ENCODE results near the gene EIF4H. TPM values are rescaled to one million over a fixed set of nuclear protein-coding genes. Genes with fewer than 3 reads are reported as not detected.
A peak's percentile ranks its signal among the peaks of the same experiment; 100 is the strongest.

EIF4H gene
- total RNA-seq (2012; rRNA removed): 262 and 269 TPM in 2 replicates

DNA sequence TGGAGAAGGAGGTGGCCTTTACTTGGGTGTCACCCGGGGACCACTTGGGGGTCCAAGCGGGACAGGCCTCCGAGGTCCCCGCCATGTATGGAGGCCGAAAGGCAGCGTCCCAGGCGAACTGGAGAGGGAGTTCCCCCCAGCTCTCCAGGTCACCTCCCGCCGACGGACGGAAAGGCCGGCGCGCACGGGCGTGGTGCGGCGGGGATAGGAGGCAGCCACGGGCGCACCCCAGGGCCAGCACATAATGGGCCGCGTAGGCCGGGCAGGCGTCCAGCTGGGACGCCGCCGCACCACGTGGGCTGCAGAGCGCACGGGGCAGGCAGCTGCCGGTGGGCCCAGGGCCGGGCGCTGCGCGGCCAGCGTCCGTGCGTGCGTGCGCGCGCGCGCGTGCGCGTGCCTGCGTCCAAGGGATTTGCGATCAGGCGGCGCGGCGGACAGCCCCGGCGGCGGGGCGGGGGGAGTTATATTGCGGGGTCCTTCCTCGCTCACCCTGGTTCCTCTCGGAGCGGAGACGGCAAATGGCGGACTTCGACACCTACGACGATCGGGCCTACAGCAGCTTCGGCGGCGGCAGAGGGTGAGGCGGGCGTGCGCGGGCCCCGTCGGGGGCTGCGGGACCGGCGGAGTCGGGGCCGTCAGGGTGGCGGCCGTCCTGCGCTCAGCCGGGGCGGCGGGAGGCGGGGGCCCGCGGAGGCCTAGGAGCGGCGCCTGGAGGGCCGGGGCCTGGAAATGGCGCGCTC lies at the start of gene EIF4H:
EIF4H (plus strand) TSS at position 491 of the 740 bp plus-strand sequence; CDS start at position 519, 28 bp downstream.
- peak within 1 kb of the TSS; percentile 95 for H3K4me3 ChIP-seq (ENCODE audit: low read length)
- no peaks in the 10 kb centered on the region for H3K27me3 ChIP-seq (ENCODE audit: control insufficient read depth, insufficient read depth, low read length)
- H3K4me2 ChIP-seq (ENCODE audit: low read length): peak within 1 kb of the TSS; percentile 99
- H3K9me3 ChIP-seq (replicated peaks; ENCODE audit: low read length): no peaks in the 10 kb centered on the region
- peak within 1 kb of the TSS; percentile 97 for H3K9ac ChIP-seq (ENCODE audit: low read depth, low read length)
- H3K4me1 ChIP-seq (ENCODE audit: control insufficient read depth, insufficient read depth, low read length): peaks cover 38% of the 10 kb centered on the region
- peaks cover 23% of the 10 kb centered on the region for H3K36me3 ChIP-seq (ENCODE audit: insufficient read depth, low read length)

DNA sequence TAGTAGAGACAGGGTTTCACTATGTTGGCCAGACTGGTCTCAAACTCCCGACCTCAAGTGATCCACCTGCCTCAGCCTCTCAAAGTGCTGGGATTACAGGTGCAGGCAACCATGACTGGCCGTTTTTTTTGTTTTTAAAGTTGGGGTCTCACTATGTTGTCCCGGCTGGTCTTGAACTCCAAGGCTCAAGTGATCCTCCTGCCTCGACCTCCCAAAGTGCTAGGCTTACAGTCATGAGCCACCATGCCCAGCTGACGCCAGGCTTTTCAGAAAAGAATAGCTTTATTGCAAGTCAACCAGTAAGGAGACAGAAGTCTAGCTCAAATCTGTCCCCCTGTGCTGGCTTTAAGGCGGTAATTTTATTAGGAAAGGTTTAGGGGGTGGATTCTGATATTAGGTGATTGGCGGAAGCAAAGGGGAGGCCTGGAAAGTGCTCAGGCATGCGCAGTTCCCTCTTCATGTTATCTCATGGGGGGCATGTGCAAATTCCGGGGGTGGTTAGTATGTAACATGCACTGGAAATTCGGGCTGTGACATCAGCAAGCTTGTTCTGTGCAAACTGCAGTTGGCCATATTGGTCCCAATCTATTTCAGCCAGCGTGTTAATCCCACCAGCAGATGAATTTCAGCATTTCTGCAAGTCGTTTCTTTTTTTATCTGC lies 47.8 kb upstream of the EIF4H start:
- no peak overlapping the region for H3K4me2 ChIP-seq (ENCODE audit: low read length)
- H3K36me3 ChIP-seq (ENCODE audit: insufficient read depth, low read length): peaks cover 4% of the 10 kb centered on the region
- H3K4me3 ChIP-seq (ENCODE audit: low read length): no peak overlapping the region
- no peaks in the 10 kb centered on the region for H3K4me1 ChIP-seq (ENCODE audit: control insufficient read depth, insufficient read depth, low read length)
- H3K9ac ChIP-seq (ENCODE audit: low read depth, low read length): no peak overlapping the region
- no peaks in the 10 kb centered on the region for H3K9me3 ChIP-seq (replicated peaks; ENCODE audit: low read length)
- no peaks in the 10 kb centered on the region for H3K27me3 ChIP-seq (ENCODE audit: control insufficient read depth, insufficient read depth, low read length)

DNA sequence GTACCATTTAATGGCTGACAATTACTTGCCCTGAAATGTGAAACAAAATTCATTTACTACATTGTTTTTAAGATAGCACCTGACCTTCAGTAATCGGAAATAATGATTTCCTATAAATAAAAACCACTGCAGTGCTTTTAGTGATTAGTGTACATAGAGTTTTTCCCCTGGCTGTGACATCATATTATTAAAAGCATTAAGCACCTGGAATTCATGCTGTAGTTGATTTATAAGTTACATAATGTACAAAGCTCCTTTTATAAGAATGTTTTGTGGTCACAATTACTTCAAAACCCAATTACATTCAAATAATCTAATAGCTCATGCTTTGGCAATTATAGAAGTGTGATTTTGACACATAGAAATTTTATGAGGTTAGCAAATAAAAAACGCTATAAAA lies 44.3 kb upstream of the EIF4H start:
- Histone ChIP-seq H3K36me3 (ENCODE audit: insufficient read depth, low read length) (no peaks in the 10 kb centered on the region), H3K9ac (ENCODE audit: low read depth, low read length) (no peak overlapping the region), H3K4me1 (ENCODE audit: control insufficient read depth, insufficient read depth, low read length) (peaks cover 4% of the 10 kb centered on the region), H3K4me3 (ENCODE audit: low read length) (no peak overlapping the region), H3K27me3 (ENCODE audit: control insufficient read depth, insufficient read depth, low read length) (no peaks in the 10 kb centered on the region), H3K4me2 (ENCODE audit: low read length) (no peak overlapping the region), H3K9me3 (replicated peaks; ENCODE audit: low read length) (no peaks in the 10 kb centered on the region)

DNA sequence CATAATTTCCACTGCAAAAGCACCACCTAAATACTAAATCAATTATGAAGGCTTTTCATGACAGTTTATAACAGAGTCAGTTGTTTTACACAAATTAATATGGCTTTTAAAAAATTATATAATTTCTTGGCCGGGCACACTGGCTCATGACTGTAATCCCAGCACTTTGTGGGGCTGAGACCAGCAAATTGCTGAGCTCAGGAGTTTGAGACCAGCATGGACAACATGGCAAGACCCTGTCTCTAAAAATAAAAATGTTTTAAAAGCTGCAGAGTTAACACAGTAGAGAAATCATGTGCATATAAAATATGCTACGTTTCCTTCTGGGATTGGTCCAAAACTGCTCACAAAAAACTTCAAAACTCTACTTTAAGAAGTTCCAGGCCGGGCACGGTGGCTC lies 43.6 kb upstream of the EIF4H start:
- no peaks in the 10 kb centered on the region for H3K9me3 ChIP-seq (replicated peaks; ENCODE audit: low read length)
- H3K36me3 ChIP-seq (ENCODE audit: insufficient read depth, low read length): no peaks in the 10 kb centered on the region
- H3K4me2 ChIP-seq (ENCODE audit: low read length): no peak overlapping the region
- H3K4me3 ChIP-seq (ENCODE audit: low read length): no peak overlapping the region
- no peak overlapping the region for H3K9ac ChIP-seq (ENCODE audit: low read depth, low read length)
- H3K27me3 ChIP-seq (ENCODE audit: control insufficient read depth, insufficient read depth, low read length): no peaks in the 10 kb centered on the region
- H3K4me1 ChIP-seq (ENCODE audit: control insufficient read depth, insufficient read depth, low read length): peaks cover 4% of the 10 kb centered on the region

DNA sequence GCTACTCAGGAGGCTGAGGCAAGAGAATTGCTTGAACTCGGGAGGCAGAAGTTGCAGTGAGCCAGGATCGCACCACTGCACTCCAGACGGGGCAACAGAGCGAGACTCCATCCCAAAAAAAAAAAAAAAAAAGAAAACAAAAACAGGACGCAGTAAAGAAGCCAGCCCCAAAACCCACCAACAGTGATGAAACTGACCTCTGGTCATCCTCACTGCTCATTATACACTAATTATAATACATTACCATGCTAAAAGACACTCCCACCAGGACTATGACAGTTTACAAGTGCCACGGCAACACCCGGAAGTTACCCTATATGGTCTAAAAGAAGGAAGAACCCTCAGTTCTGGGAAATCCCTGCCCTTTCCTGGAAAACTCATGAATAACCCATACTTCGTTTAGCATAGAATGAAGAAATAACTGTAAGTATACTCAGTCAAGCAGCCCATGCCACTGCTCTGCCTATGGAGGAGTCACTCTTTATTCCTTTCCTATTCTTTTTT lies 40.0 kb upstream of the EIF4H start:
- Histone ChIP-seq H3K27me3 (ENCODE audit: control insufficient read depth, insufficient read depth, low read length) (no peaks in the 10 kb centered on the region), H3K9ac (ENCODE audit: low read depth, low read length) (no peak overlapping the region), H3K4me2 (ENCODE audit: low read length) (no peak overlapping the region), H3K36me3 (ENCODE audit: insufficient read depth, low read length) (no peaks in the 10 kb centered on the region), H3K4me1 (ENCODE audit: control insufficient read depth, insufficient read depth, low read length) (peaks cover 4% of the 10 kb centered on the region), H3K4me3 (ENCODE audit: low read length) (no peak overlapping the region), H3K9me3 (replicated peaks; ENCODE audit: low read length) (no peaks in the 10 kb centered on the region)

DNA sequence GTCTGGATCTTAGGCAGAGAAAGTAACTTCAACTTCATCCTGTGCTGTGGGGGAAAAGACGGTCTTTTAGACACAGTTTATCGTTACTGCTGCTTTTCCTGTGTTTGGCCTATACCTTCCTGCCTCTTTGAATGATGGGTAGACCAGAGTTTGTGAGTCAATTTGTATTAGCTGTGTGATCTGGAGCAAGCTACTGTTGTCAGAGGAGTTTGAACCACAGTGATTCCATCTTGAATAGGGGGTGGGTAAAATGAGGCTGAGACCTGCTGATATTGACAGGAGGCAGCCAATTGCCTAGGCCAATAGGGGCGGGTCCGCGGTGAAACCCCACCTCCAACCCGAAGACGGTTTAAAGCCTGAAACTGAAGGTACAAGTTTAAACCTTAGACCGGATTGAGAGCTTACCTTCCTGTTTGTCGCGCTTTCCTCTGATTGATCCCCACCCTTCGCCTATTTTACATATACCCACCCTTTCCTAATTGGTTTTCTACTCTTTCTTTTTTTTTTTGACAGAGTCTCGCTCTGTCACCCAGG lies 35.8 kb upstream of the EIF4H start:
- Histone ChIP-seq H3K27me3 (ENCODE audit: control insufficient read depth, insufficient read depth, low read length) (no peaks in the 10 kb centered on the region), H3K4me1 (ENCODE audit: control insufficient read depth, insufficient read depth, low read length) (peaks cover 11% of the 10 kb centered on the region), H3K4me2 (ENCODE audit: low read length) (no peak overlapping the region), H3K9ac (ENCODE audit: low read depth, low read length) (no peak overlapping the region), H3K4me3 (ENCODE audit: low read length) (no peak overlapping the region), H3K9me3 (replicated peaks; ENCODE audit: low read length) (no peaks in the 10 kb centered on the region), H3K36me3 (ENCODE audit: insufficient read depth, low read length) (no peaks in the 10 kb centered on the region)

DNA sequence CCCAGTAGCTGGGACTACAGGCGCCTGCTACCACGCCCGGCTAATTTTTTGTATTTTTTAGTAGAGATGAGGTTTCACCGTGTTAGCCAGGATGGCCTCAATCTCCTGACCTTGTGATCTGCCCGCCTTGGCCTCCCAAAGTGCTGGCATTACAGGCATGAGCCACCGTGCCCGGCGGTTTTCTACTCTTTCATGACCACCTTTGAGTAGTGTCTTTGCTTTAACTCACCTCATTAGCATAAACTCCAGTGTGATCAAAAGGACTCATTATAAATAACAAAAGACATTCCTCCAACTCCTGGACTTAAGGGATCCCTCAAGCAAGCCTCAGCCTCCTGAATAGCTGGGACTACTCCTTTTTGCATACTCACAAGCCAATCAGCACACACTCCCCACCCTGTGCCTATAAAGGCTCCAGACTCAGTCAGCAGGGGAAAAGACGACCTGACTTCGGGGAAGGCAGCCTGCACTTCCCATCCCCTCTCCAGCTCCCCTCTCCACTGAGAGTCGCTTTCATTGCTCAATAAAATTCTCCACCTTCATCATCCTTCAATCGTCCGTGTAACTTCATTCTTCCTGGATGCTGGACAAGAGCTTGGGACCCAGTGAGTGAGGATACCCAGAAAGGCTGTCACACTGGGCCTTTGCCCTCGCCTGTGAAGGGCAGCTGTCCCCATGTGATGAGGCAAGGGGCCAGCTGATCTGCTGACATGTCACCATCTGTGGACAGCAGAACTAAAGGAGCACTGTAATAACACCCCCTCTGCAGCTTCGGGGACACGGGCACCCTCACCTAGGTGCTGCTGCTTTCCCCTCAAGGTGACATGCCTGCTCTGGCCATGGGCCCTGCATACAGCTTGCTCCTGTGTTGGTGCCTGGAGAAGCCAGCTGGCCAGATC lies 35.0 kb upstream of the EIF4H start:
- H3K4me1 ChIP-seq (ENCODE audit: control insufficient read depth, insufficient read depth, low read length): peaks cover 7% of the 10 kb centered on the region
- H3K4me3 ChIP-seq (ENCODE audit: low read length): no peak overlapping the region
- no peak overlapping the region for H3K9ac ChIP-seq (ENCODE audit: low read depth, low read length)
- no peak overlapping the region for H3K4me2 ChIP-seq (ENCODE audit: low read length)
- no peaks in the 10 kb centered on the region for H3K36me3 ChIP-seq (ENCODE audit: insufficient read depth, low read length)
- no peaks in the 10 kb centered on the region for H3K9me3 ChIP-seq (replicated peaks; ENCODE audit: low read length)
- H3K27me3 ChIP-seq (ENCODE audit: control insufficient read depth, insufficient read depth, low read length): no peaks in the 10 kb centered on the region

DNA sequence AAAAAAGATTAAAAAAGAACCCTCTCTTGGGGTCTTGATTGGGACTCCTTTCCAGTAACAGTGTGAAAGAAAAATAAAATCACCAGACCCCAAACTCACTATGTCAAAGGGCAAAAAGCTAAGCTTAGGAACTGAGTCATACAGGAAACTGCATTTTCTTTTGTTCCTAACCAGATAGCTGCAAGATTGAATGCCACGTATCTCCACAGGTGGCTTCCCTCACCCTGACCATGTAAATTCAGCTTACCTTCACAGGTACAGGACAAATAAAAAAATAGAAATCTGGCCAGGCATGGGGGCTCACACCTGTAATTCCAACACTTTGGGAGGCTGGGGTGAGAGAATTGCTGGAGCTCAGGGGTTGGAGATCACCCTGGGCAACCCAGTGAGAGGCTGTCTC lies 32.5 kb upstream of the EIF4H start:
- Histone ChIP-seq H3K4me3 (ENCODE audit: low read length) (no peak overlapping the region), H3K9me3 (replicated peaks; ENCODE audit: low read length) (no peaks in the 10 kb centered on the region), H3K27me3 (ENCODE audit: control insufficient read depth, insufficient read depth, low read length) (no peaks in the 10 kb centered on the region), H3K36me3 (ENCODE audit: insufficient read depth, low read length) (no peaks in the 10 kb centered on the region), H3K9ac (ENCODE audit: low read depth, low read length) (no peak overlapping the region), H3K4me2 (ENCODE audit: low read length) (no peak overlapping the region), H3K4me1 (ENCODE audit: control insufficient read depth, insufficient read depth, low read length) (peaks cover 7% of the 10 kb centered on the region)

DNA sequence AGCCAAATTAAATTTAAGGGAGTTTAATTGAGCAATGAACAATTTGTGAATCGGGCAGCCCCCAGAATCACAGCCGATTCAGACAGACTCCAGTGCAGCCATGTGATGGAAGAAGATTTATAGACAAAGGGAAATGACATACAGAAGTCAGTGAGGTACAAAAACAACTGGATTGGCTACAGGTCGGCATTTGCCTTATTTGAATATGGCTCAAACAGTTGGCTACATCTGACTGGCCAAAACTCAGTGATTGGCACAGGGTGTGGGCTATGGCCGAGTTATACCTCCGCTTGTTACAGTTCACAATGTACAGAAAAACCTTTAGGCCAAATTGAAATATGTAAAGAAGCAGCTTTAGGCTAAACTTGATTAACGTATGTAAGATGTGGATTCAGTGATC lies 30.8 kb upstream of the EIF4H start:
- Histone ChIP-seq H3K36me3 (ENCODE audit: insufficient read depth, low read length) (no peaks in the 10 kb centered on the region), H3K27me3 (ENCODE audit: control insufficient read depth, insufficient read depth, low read length) (no peaks in the 10 kb centered on the region), H3K4me2 (ENCODE audit: low read length) (no peak overlapping the region), H3K4me1 (ENCODE audit: control insufficient read depth, insufficient read depth, low read length) (peaks cover 7% of the 10 kb centered on the region), H3K9ac (ENCODE audit: low read depth, low read length) (no peak overlapping the region), H3K4me3 (ENCODE audit: low read length) (no peak overlapping the region), H3K9me3 (replicated peaks; ENCODE audit: low read length) (no peaks in the 10 kb centered on the region)

DNA sequence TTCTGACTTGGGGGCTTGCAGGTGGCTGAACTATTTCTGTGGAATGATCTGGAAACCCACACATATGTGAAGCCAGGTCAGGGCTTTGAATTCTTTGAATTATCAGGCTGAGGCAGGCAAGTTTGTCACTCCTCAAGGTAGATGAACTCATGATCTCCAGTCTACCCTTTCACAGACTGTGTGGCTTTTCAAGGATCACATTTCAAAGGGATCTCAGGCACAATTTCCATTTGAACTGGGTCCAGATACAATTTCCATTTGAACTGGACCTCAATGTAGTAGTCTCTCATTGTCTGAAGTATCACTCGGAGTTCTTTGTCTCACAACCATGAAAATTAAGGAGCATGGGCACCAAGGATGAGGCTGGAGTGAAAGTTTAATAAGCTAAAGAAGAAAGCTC lies 25.7 kb upstream of the EIF4H start:
- Histone ChIP-seq H3K27me3 (ENCODE audit: control insufficient read depth, insufficient read depth, low read length) (no peaks in the 10 kb centered on the region), H3K4me2 (ENCODE audit: low read length) (no peak overlapping the region), H3K9me3 (replicated peaks; ENCODE audit: low read length) (no peaks in the 10 kb centered on the region), H3K9ac (ENCODE audit: low read depth, low read length) (no peak overlapping the region), H3K4me3 (ENCODE audit: low read length) (no peak overlapping the region), H3K4me1 (ENCODE audit: control insufficient read depth, insufficient read depth, low read length) (no peaks in the 10 kb centered on the region), H3K36me3 (ENCODE audit: insufficient read depth, low read length) (no peaks in the 10 kb centered on the region)

DNA sequence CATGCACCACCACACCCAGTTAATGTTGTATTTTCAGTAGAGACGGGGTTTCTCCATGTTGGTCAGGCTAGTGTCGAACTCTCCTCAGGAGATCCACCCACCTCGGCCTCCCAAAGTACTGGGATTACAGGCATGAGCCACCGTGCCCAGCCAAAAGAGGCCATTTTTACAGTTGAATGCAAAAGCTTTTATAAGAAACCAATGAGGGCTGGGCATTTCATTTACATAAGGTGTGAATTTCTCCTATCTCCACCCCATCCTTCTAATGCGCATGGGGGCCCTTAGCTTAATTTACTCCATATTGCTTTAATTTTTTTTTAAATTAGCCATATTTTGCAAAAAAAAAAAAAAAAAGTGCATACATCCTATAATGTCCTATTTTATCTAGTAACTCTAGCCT lies 25.1 kb upstream of the EIF4H start:
- Histone ChIP-seq H3K27me3 (ENCODE audit: control insufficient read depth, insufficient read depth, low read length) (no peaks in the 10 kb centered on the region), H3K4me1 (ENCODE audit: control insufficient read depth, insufficient read depth, low read length) (no peaks in the 10 kb centered on the region), H3K9ac (ENCODE audit: low read depth, low read length) (no peak overlapping the region), H3K4me2 (ENCODE audit: low read length) (no peak overlapping the region), H3K9me3 (replicated peaks; ENCODE audit: low read length) (no peaks in the 10 kb centered on the region), H3K36me3 (ENCODE audit: insufficient read depth, low read length) (no peaks in the 10 kb centered on the region), H3K4me3 (ENCODE audit: low read length) (no peak overlapping the region)
